HG02798 (cell line): ENCODE data around the gene FGD4.

ENCODE experiments used
- ATAC-seq: cut with Tn5 transposase; IDR thresholded peaks from one replicate; pipeline ENCODE4 v1.9.1; 2021; ENCODE audit warnings: mild to moderate bottlenecking; ENCODE audit not compliant: unreplicated experiment, poor library complexity

Gene FGD4

GRCh38 chr12:32589165-32589865 is 190.0 kb downstream of the FGD4 start:
- ATAC-seq: no peak

GRCh38 chr12:32595251-32595650 is 195.9 kb downstream of the FGD4 start:
- ATAC-seq: no peak

GRCh38 chr12:32596030-32596429 is 196.7 kb downstream of the FGD4 start:
- no peak for ATAC-seq

GRCh38 chr12:32598688-32599087 is 199.3 kb downstream of the FGD4 start:
- no peak for ATAC-seq

GRCh38 chr12:32600681-32601080 is 201.3 kb downstream of the FGD4 start:
- no peak for ATAC-seq

GRCh38 chr12:32603071-32603470 is 203.7 kb downstream of the FGD4 start:
- ATAC-seq: no peak

GRCh38 chr12:32603858-32604257 is 204.5 kb downstream of the FGD4 start:
- peak; percentile 89 for ATAC-seq

GRCh38 chr12:32604565-32604964 is 205.2 kb downstream of the FGD4 start:
- no peak for ATAC-seq

GRCh38 chr12:32605326-32606095 is 206.2 kb downstream of the FGD4 start:
- no peak for ATAC-seq

GRCh38 chr12:32606443-32606842 is 207.1 kb downstream of the FGD4 start:
- ATAC-seq: no peak

GRCh38 chr12:32609966-32610365 is 210.6 kb downstream of the FGD4 start:
- peak; percentile 50 for ATAC-seq

GRCh38 chr12:32611986-32612385 is 212.6 kb downstream of the FGD4 start:
- no peak for ATAC-seq

- no peak for ATAC-seq
Measured at GRCh38 chr12:32612658-32613614, 213.6 kb downstream of the FGD4 start.

- no peak for ATAC-seq
Measured at GRCh38 chr12:32615441-32615840, 216.1 kb downstream of the FGD4 start.

GRCh38 chr12:32617534-32617933 is 218.2 kb downstream of the FGD4 start:
- ATAC-seq: no peak

GRCh38 chr12:32618115-32618514 is 218.8 kb downstream of the FGD4 start:
- ATAC-seq: no peak

- ATAC-seq: no peak
Measured at GRCh38 chr12:32627976-32628375, 228.6 kb downstream of the FGD4 start.

- ATAC-seq: no peak
Measured at GRCh38 chr12:32641287-32641901, 242.0 kb downstream of the FGD4 start.

- ATAC-seq: no peak
Measured at GRCh38 chr12:32644431-32644830, 245.1 kb downstream of the FGD4 start.

- ATAC-seq: no peak
Measured at GRCh38 chr12:32647275-32647674, 247.9 kb downstream of the FGD4 start.
